Measurements from ENCODE around the gene HEPN1. TPM values are rescaled to one million over a fixed set of nuclear protein-coding genes. Genes with fewer than 3 reads are reported as not detected.

HEPN1 gene
- total and polyA plus RNA-seq, 2 experiments from 2014 or later = not detected

GRCh38 chr11:124870430-124870829 is 48.6 kb upstream of the HEPN1 start (continued):
- no peak for TF ChIP-seq CTCF (conservative IDR thresholded peaks at IDR 0.05; ENCODE audit: low read depth in 2 of 2)
- no peak for TF ChIP-seq EZH2phosphoT487 (IDR thresholded peaks at IDR 0.05; ENCODE audit: unreplicated experiment)
- TF ChIP-seq ETS1 (IDR thresholded peaks at IDR 0.05) = no peak

- H3K4me3 Mint-ChIP-seq = no peak overlapping the region
- H3K9me2 ChIP-seq (ENCODE audit: insufficient read depth) = no peaks in the 10 kb centered on the region
- no peak overlapping the region for H3K27ac ChIP-seq (ENCODE audit: low read depth)
- peaks cover 90% of the 10 kb centered on the region for H3K27me3 ChIP-seq (ENCODE audit: insufficient read depth)
- H3K9me3 Mint-ChIP-seq = no peaks in the 10 kb centered on the region
- H3K79me2 ChIP-seq (replicated peaks; ENCODE audit: insufficient read depth) = no peaks in the 10 kb centered on the region
- no peaks in the 10 kb centered on the region for H3F3A ChIP-seq (replicated peaks; ENCODE audit: low read depth)
- ATAC-seq (no peak), DNase-seq (ENCODE audit: low spot score) (no peak)
- H3K36me3 Mint-ChIP-seq (ENCODE audit: low read depth) = no peaks in the 10 kb centered on the region
- H3K4me1 Mint-ChIP-seq = peaks cover 34% of the 10 kb centered on the region
- H3K4me3 ChIP-seq = no peak overlapping the region
- H3K36me3 ChIP-seq (ENCODE audit: insufficient read depth) = no peaks in the 10 kb centered on the region
- peaks cover 8% of the 10 kb centered on the region; the same call in 1 of the 2 replicates for H4K20me1 ChIP-seq (replicated peaks; ENCODE audit: insufficient read depth)
- H3K27me3 Mint-ChIP-seq (ENCODE audit: insufficient read depth, low read depth, poor library complexity) = peaks cover 94% of the 10 kb centered on the region
- H3K4me1 ChIP-seq (ENCODE audit: insufficient read depth) = peaks cover 11% of the 10 kb centered on the region; the same call in 1 of the 2 replicates
- no peak overlapping the region for H3K4me2 ChIP-seq
- H2AFZ ChIP-seq = 0 out of 2 replicates have a peak overlapping the region, but pooled peaks have one; percentile 38
- H3K27ac Mint-ChIP-seq = no peak overlapping the region
- TF ChIP-seq CTCF (conservative IDR thresholded peaks at IDR 0.05; ENCODE audit: low read depth in 2 of 2) (no peak), REST (IDR thresholded peaks at IDR 0.05; ENCODE audit: unreplicated experiment) (no peak), NANOG (IDR thresholded peaks at IDR 0.05; ENCODE audit: borderline replicate concordance) (no peak), EZH2phosphoT487 (IDR thresholded peaks at IDR 0.05; ENCODE audit: unreplicated experiment) (no peak), JUNB (IDR thresholded peaks at IDR 0.05; ENCODE audit: unreplicated experiment) (no peak), EZH2 (IDR thresholded peaks at IDR 0.05; ENCODE audit: low read depth, unreplicated experiment) (no peak), STAT1 (IDR thresholded peaks at IDR 0.05; ENCODE audit: unreplicated experiment) (no peak), POLR2AphosphoS5 (IDR thresholded peaks at IDR 0.05; ENCODE audit: low read depth) (no peak), ETS1 (IDR thresholded peaks at IDR 0.05) (no peak), ZNF114 (CRISPR knock-in tag; IDR thresholded peaks at IDR 0.05) (no peak)
These were observed 46.8 kb upstream of the HEPN1 start for GRCh38 chr11:124872280-124872679.

Data from GM23338 (cell line).